HFFc6 (cell line): ENCODE results near the gene B3GNT7. TPM values are rescaled to one million over a fixed set of nuclear protein-coding genes. Genes with fewer than 3 reads are reported as not detected.

Source experiments
- DNase-seq: peaks from one replicate; pipeline ENCODE4 v3.0.0-alpha.2; 2018
- H3K27ac Mint-ChIP-seq: 2 replicates; pipeline ENCODE4 v1.8.0; 2020; ENCODE audit warnings: mild to moderate bottlenecking, mixed read lengths
- H3K27me3 Mint-ChIP-seq: 2 replicates; pipeline ENCODE4 v1.8.0; 2021; ENCODE audit warnings: mild to moderate bottlenecking, moderate library complexity, mixed read lengths; ENCODE audit not compliant: insufficient read depth
- H3K36me3 Mint-ChIP-seq: 2 replicates; pipeline ENCODE4 v1.8.0; 2021; ENCODE audit warnings: low read depth, mixed read lengths
- H3K4me1 Mint-ChIP-seq: 2 replicates; pipeline ENCODE4 v1.8.0; 2020; ENCODE audit warnings: low read depth, mixed read lengths
- H3K4me3 Mint-ChIP-seq: 2 replicates; pipeline ENCODE4 v1.8.0; 2020; ENCODE audit warnings: mild to moderate bottlenecking, moderate library complexity, mixed read lengths
- H3K9me3 Mint-ChIP-seq: 2 replicates; pipeline ENCODE4 v1.8.0; 2020; ENCODE audit warnings: mild to moderate bottlenecking, mixed read lengths
- total RNA-seq, 6 experiments: library from RNA; stranded (reverse); fragmentation: NEBNext Ultra II Directional; extraction: Animal tissue kit (Norgen Biotek cat#: 25700); gene quantifications; 2 replicates in 1 of 6; 3 replicates in 5 of 6; pipeline ENCODE4 v1.2.3, GENCODE V29; 2021
- TF ChIP-seq, protein P1 (sequence below): fragments of 200-600 bp; sonication (generic); IDR thresholded peaks from 2 replicates; pipeline ENCODE4 v1.5.0; 2021; ENCODE audit warnings: antibody characterized with exemption, mild to moderate bottlenecking

B3GNT7 gene
- total RNA-seq, 6 experiments from 2014 or later, result 0.09 to 0.15 (median 0.11) TPM; not detected in 1

DNA sequence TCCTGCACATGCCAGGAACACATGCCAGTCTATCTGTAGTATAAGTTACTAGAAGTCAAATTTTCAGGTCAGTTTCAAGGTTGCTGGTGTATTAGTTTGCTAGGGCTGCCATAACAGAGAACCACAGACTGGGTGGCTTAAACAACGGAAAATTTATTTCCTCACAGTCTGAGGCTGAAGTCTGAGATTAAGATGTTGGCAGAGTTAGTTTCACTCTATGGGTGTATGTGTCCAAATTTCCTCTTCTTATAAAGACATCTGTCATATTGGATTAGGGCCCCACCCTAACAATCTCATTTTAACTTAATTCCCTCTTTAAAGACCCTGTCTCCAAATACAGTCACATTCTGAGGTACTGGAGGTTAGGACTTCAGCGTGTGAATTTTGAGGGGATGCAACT is 26.5 kb downstream of the B3GNT7 start:
- H3K36me3 Mint-ChIP-seq, result no peaks in the 10 kb centered on the region
- DNase-seq, result no peak
- no peak overlapping the region for H3K4me3 Mint-ChIP-seq

DNA sequence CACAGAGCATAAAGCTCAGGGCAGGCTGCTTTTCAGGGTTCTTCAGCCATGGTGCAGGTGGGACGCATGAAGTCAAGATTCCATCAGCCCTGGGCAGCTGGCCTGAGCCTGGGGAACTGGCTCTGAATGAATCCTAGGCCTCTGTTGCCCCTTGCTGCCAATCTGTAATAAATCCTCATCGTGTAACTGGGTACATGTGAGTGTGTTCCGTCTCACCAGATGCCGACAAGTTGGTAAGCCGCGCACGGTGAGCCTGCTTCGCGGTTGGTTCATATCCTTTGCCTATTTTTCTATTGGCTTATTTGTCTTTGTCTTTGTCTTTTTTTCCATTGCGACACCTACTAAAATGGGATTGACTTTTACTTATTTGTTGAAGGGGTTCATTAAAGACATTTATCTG is 27.7 kb downstream of the B3GNT7 start:
- no peak for DNase-seq
- no peak overlapping the region for H3K27ac Mint-ChIP-seq
- H3K4me1 Mint-ChIP-seq, result peaks cover 9% of the 10 kb centered on the region; the same call in 1 of the 2 replicates
- peaks cover 21% of the 10 kb centered on the region for H3K27me3 Mint-ChIP-seq
- no peaks in the 10 kb centered on the region for H3K36me3 Mint-ChIP-seq
- H3K4me3 Mint-ChIP-seq, result no peak overlapping the region
- TF ChIP-seq, protein P1, sequence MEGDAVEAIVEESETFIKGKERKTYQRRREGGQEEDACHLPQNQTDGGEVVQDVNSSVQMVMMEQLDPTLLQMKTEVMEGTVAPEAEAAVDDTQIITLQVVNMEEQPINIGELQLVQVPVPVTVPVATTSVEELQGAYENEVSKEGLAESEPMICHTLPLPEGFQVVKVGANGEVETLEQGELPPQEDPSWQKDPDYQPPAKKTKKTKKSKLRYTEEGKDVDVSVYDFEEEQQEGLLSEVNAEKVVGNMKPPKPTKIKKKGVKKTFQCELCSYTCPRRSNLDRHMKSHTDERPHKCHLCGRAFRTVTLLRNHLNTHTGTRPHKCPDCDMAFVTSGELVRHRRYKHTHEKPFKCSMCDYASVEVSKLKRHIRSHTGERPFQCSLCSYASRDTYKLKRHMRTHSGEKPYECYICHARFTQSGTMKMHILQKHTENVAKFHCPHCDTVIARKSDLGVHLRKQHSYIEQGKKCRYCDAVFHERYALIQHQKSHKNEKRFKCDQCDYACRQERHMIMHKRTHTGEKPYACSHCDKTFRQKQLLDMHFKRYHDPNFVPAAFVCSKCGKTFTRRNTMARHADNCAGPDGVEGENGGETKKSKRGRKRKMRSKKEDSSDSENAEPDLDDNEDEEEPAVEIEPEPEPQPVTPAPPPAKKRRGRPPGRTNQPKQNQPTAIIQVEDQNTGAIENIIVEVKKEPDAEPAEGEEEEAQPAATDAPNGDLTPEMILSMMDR, result no peak
- no peaks in the 10 kb centered on the region for H3K9me3 Mint-ChIP-seq

More for the DNA sequence above, 26.5 kb downstream of the B3GNT7 start:
- Mint-ChIP-seq H3K9me3 (no peaks in the 10 kb centered on the region), H3K27me3 (peaks cover 21% of the 10 kb centered on the region), H3K27ac (no peak overlapping the region), H3K4me1 (peaks cover 9% of the 10 kb centered on the region; the same call in 1 of the 2 replicates)
- TF ChIP-seq, protein P1, result no peak

DNA sequence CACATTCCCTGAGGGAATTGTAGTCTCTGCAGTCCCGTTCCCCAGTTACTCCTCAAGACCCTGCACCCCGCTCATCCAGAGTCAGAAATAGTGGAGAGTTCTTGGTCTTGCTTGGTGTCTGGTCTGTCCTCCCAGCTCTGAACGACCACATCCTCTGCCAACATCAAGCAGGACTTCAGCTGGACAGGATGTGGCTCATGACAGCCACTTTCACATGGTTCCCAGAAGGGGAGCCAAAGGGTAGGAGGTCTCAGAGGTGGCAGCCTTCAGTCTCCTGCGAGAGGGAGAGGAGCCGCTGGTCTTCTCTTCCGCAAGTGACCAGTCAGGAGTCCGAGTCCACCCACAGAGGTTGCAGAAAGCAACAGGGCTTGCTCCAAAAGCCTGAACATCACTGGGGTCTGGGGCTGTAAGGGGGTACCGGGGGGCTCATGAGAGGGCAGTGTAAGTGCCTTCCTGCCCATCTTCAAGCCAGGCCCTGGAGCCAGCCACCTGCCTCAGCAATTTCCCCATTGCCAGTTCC is 29.8 kb downstream of the B3GNT7 start:
- no peak for DNase-seq
- Mint-ChIP-seq H3K9me3 (peaks cover under 1% of the 10 kb centered on the region; the same call in 1 of the 2 replicates), H3K36me3 (no peaks in the 10 kb centered on the region), H3K27ac (no peak overlapping the region), H3K4me3 (no peak overlapping the region), H3K27me3 (peaks cover 22% of the 10 kb centered on the region), H3K4me1 (peaks cover 9% of the 10 kb centered on the region; the same call in 1 of the 2 replicates)
- TF ChIP-seq, protein P1, result no peak

DNA sequence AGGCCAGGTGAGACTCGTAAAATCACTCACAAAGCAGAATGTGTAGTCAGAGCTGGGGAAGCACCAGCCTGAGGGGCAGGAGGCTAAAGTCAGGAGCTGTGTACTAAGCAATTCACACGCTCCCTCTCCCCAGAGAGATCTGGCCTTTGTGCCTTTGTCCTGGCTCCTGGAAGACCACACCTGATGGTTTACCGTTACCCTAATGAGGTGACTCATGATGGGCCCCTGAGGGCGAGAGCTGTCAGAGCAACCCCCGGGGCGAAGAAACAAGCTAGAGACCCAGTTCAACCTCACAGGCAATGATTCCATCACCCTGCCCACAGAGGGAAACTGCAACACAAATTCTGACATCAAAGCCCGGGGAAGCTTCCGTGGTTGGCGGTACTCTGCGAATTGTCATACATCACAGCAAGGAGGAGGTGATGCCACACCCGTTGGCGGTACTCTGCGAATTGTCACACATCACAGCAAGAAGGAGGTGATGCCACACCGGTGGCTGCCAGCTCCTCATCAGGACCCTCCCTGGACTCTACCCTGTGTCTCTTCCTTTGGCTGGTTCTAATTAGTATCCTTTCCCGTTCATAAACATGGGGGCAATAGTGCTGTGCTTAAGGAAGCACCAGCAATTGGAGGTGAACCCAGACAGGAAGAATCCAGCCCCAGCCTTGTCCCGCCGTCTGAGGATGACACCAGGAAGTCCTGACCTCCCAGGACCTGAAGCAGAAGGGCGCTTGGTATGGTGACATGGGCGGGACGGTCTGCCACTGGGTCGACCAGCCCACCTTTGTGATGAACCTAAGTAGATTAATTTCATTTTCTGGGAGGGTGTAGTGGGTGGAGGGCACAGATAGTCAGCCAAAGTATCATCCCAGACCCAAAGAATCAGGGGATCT is 30.5 kb downstream of the B3GNT7 start:
- H3K27ac Mint-ChIP-seq, result no peak overlapping the region
- TF ChIP-seq, protein P1, result no peak
- H3K27me3 Mint-ChIP-seq, result peaks cover 22% of the 10 kb centered on the region
- no peak overlapping the region for H3K4me3 Mint-ChIP-seq
- peaks cover 6% of the 10 kb centered on the region for H3K36me3 Mint-ChIP-seq
- H3K9me3 Mint-ChIP-seq, result peaks cover 8% of the 10 kb centered on the region
- H3K4me1 Mint-ChIP-seq, result peaks cover 9% of the 10 kb centered on the region; the same call in 1 of the 2 replicates
- no peak for DNase-seq

DNA sequence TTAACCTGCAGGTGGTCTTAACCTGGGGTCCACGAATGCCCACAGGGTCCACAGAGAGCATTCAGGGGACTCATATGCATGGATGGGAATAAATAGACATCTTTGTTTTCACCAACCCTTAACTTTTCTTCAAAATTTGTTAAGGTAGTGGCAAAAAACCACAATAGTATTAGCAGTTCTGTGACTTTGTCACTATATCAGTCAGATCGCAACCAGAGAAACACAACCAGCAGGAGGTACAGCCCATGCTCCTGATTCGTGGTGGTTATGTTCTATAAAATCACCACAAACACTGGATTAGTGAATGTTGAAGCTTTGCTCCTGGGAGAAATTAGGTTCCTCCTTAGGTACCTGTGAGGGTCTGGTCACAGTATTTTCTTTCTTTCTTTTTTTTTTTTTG is 31.6 kb downstream of the B3GNT7 start:
- H3K9me3 Mint-ChIP-seq, result peaks cover 18% of the 10 kb centered on the region
- H3K27ac Mint-ChIP-seq, result no peak overlapping the region
- H3K4me1 Mint-ChIP-seq, result peaks cover 9% of the 10 kb centered on the region; the same call in 1 of the 2 replicates
- peaks cover 17% of the 10 kb centered on the region for H3K36me3 Mint-ChIP-seq
- no peak overlapping the region for H3K4me3 Mint-ChIP-seq
- TF ChIP-seq, protein P1, result no peak
- peaks cover 25% of the 10 kb centered on the region for H3K27me3 Mint-ChIP-seq
- no peak for DNase-seq
